ENCODE measurements around the gene DOK7.

DNA sequence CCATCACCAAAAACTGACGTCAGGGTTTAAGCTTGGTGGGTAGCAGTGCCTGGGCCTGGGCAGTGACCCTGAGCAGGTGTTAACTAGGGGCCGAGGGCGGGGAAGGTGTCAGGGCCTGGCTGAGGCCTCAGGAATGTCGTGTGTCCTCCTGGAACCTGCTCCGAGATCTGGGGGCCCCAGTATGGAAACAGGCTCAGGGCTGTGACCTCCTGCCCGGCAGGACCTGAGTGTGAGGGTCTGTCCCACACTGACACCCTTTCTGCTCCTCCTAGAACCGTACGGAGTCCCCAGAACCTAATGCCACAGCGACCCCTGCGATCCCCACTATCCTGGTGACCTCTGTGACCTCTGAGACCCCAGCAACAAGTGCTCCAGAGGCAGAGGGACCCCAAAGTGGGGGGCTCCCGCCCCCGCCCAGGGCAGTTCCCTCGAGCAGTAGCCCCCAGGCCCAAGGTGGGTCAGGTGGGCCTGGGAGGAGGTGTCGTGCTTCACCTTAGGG is 20.6 kb upstream of the DOK7 start:
- TF ChIP-seq, protein P1, sequence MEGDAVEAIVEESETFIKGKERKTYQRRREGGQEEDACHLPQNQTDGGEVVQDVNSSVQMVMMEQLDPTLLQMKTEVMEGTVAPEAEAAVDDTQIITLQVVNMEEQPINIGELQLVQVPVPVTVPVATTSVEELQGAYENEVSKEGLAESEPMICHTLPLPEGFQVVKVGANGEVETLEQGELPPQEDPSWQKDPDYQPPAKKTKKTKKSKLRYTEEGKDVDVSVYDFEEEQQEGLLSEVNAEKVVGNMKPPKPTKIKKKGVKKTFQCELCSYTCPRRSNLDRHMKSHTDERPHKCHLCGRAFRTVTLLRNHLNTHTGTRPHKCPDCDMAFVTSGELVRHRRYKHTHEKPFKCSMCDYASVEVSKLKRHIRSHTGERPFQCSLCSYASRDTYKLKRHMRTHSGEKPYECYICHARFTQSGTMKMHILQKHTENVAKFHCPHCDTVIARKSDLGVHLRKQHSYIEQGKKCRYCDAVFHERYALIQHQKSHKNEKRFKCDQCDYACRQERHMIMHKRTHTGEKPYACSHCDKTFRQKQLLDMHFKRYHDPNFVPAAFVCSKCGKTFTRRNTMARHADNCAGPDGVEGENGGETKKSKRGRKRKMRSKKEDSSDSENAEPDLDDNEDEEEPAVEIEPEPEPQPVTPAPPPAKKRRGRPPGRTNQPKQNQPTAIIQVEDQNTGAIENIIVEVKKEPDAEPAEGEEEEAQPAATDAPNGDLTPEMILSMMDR (IDR thresholded peaks at IDR 0.05; ENCODE audit: low read depth, low read length, missing input control): no peak
- TF ChIP-seq YY1 (IDR thresholded peaks at IDR 0.05) (no peak), RAD21 (IDR thresholded peaks at IDR 0.05) (no peak), RXRA (IDR thresholded peaks at IDR 0.05) (no peak), TAF1 (conservative IDR thresholded peaks at IDR 0.05) (no peak)
- TF ChIP-seq, protein P2, sequence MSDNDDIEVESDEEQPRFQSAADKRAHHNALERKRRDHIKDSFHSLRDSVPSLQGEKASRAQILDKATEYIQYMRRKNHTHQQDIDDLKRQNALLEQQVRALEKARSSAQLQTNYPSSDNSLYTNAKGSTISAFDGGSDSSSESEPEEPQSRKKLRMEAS (IDR thresholded peaks at IDR 0.05): no peak
- TF ChIP-seq, protein P3, sequence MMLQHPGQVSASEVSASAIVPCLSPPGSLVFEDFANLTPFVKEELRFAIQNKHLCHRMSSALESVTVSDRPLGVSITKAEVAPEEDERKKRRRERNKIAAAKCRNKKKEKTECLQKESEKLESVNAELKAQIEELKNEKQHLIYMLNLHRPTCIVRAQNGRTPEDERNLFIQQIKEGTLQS (IDR thresholded peaks at IDR 0.05): no peak
- TF ChIP-seq, protein P4, sequence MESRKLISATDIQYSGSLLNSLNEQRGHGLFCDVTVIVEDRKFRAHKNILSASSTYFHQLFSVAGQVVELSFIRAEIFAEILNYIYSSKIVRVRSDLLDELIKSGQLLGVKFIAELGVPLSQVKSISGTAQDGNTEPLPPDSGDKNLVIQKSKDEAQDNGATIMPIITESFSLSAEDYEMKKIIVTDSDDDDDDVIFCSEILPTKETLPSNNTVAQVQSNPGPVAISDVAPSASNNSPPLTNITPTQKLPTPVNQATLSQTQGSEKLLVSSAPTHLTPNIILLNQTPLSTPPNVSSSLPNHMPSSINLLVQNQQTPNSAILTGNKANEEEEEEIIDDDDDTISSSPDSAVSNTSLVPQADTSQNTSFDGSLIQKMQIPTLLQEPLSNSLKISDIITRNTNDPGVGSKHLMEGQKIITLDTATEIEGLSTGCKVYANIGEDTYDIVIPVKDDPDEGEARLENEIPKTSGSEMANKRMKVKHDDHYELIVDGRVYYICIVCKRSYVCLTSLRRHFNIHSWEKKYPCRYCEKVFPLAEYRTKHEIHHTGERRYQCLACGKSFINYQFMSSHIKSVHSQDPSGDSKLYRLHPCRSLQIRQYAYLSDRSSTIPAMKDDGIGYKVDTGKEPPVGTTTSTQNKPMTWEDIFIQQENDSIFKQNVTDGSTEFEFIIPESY (IDR thresholded peaks at IDR 0.05): no peak
